AG09319 (cell line): ENCODE data around the gene CA11.
A peak's percentile ranks its signal among the peaks of the same experiment; 100 is the strongest.

Experiments
- DNase-seq: peaks from one replicate; pipeline ENCODE4 v3.0.0-alpha.2; 2010; ENCODE audit warnings: low read depth; ENCODE audit errors: extremely low read depth
- CTCF ChIP-seq: IDR thresholded peaks from 2 replicates; pipeline ENCODE4 v1.5.1; 2011; ENCODE audit warnings: low read depth, mild to moderate bottlenecking, inconsistent platforms, low read length, moderate library complexity

CA11 gene

DNA sequence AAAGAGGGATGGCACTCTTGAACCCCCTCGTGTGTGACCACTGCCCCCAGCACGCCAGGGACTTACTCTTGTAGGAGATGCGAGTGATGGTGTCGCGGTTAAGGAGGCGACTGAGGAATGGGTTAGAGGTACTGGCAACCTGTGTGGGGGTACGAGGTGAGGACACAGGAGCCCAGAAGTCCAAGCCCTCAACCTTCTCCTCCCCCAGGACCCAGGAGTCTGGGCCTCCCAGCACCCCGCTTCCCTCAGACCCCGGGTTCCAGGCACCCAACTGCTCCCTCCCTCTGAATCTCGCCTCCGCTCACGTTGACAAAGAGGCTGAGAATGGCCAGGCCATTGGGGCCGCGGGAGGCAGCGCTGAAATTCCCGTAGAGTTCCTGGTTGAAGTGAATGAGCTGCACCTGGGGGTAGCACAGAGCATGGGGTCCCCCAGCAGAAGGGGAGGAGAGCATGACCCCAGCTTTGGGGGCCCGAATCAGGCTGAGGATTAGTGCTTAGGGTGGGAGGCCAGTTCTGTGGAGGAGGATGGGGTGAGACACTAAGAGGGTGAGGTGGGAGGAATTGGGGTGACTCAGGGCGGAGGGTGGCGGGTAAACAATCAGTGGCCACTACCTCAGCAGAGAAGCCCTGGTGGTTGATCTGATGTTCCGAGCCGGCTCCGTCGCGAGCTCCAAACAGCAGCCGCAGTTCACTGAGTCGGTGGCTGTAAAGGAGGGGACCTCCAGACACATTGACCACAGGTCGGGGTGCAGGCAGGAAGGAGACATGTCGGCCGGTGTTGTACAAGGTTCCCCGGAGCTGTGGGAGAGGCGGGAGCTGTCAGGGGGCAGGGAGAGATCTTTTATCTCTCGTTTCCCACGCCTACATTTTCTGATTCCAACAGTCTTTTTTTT lies 6.3 kb downstream of the CA11 start:
- TF ChIP-seq CTCF: no peak

DNA sequence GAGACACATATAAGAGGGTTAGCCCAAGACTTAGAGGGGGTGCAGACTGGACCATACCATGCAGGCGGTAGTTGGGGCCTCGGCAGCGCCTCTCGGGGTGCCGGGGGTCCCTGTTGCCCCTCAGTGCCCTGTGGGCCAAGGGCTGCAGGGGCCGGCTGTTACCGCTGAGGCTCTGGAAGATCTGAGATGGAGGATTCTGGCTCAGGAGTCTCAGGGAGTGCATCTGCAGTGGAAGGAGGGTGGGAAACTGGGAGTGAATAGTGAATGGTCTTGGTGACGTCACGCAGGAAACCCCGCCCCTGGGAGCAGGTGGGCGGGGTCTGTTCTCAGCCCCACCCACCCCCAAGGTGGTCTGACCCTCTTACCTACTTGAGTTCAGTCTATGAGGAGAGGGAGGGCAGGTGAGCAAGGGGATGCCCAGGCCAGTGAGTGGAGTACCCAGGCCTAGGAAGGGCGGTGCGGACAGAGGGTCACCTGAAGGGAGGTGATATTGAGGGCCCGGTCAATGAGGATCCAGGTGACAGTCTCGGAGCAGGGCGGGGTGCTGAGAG lies 7.1 kb downstream of the CA11 start:
- DNase-seq: no peak
- TF ChIP-seq CTCF: no peak

More for the DNA sequence above, 6.3 kb downstream of the CA11 start:
- DNase-seq: no peak

GRCh38 chr19:48637948-48638830 lies 7.8 kb downstream of the CA11 start:
- TF ChIP-seq CTCF: peak; percentile 6; the same call in 1 of the 2 replicates
- peak; percentile 96 for DNase-seq

- DNase-seq: peak; percentile 99
- no peak for TF ChIP-seq CTCF
These were observed 8.5 kb downstream of the CA11 start for GRCh38 chr19:48637449-48637947.

GRCh38 chr19:48636859-48637448 lies 9.0 kb downstream of the CA11 start, which contains the start of gene DBP:
TSS of gene DBP (minus strand) at chr19:48637379. CDS start at chr19:48636994, 385 bp downstream.
- no peak for DNase-seq
- TF ChIP-seq CTCF: peak; percentile 13; the same call in 1 of the 2 replicates

- no peak for TF ChIP-seq CTCF
- no peak for DNase-seq
These were observed 9.8 kb downstream of the CA11 start for GRCh38 chr19:48635966-48636858.
